ENCODE data around the gene EHD1.

The EHD1 gene

DNA sequence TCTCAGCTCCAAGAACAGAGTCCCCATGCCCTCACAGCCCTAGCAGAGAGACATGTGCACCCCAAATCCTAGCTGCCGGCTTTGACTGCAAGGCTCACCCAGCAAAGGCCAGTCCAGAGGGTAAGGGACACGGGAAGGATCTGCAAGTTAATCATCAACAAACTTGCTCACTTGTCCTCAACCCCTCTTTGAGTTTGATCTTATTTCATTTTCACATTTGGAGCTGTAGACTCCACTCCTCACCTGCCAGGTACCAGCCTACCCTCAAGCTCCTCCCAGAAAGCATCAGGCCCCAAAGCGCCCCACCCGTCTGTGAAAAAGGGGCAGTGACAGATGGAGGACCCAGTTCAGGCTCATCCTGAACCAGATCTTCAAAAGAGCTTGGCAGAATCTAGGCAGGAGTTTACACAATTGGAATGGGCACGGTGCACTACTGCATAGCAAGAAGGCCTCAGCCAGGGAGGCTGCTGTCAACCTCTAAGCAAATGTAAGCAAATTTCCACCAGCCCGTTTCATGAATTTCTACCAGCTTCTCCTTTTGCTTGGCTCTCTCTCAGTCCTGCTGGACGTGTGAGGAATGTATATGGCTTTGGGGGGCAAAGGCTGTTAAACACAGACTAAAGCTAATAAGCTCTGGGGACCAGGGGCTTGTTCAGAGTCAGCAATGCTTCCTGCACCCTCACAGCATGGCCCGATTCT lies 5.5 kb downstream of the EHD1 start:
- no peak for DNase-seq (ENCODE audit: low read depth)

GRCh38 chr11:64871492-64871891 lies 6.9 kb downstream of the EHD1 start:
- no peak for DNase-seq (ENCODE audit: low read depth)

- DNase-seq (ENCODE audit: low read depth): no peak
These were observed 7.4 kb downstream of the EHD1 start for GRCh38 chr11:64870893-64871466.

GRCh38 chr11:64870176-64870892 lies 8.1 kb downstream of the EHD1 start:
- DNase-seq (ENCODE audit: low read depth): no peak

DNA sequence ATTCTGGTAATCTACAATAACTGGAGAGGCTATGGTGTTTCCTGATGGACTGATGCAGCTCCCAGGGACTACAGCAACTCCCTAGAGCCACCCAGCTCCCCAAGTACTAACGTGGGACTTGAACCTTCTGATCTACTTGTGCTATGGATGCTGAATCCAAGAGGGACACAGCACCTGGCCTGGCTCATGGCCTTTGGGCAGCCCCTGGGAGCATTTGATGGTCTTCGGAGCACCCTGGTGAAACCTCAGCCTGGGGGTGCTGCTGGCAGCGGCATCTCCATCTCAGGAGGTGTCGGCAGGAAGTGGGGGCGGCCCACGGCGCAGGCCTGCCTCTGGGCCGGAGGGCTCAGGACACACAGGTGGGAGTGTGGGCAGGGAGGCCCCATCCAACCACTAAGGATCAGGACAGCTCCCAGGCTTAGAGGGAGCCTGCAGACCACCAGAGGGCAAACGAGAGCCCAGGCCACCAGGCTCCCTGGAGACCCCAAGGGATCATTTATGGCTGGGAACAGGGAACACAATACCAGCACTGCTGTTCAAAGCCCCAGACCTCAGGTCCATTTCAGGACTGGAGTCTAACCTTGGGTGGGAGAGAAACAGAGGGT lies 8.7 kb downstream of the EHD1 start:
- no peak for DNase-seq (ENCODE audit: low read depth)

GRCh38 chr11:64868904-64869570 lies 9.4 kb downstream of the EHD1 start:
- DNase-seq (ENCODE audit: low read depth): no peak

DNA sequence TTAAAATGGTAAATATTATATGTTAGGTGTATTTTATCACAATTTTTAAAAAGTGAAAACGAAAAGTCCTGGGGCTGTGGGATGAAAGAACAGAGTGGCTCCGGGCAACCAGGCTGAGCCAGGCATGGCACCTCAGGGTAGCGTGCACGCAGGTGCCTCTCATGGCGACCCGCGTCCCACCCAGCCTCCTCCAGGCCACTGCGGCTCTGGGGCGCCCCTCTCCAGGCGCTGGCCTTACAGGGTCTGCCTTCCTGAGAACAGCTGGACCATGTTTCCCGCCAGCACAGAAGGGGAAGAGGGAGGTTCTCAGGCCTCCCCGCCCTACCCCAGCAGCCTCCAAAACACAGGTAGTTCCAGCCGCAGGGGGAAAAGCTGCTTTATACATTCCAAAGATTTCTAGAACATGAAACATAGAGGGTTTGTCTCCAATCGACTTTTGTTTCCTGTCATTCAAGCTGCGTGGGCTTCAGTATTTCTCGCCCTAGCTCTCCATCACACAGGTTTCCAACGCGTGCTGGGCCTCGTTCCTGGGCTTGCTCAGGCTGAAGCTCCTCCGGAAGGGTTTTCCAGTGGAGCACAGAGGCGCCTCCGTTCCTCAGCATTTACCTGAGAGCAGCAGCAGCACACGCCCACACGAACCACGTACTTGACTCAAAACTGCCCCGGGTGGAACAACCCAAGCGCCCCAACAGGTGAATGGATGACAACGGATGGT lies 10.5 kb downstream of the EHD1 start:
- no peak for DNase-seq (ENCODE audit: low read depth)

- no peak for DNase-seq (ENCODE audit: low read depth)
These were observed 12.3 kb downstream of the EHD1 start for GRCh38 chr11:64866173-64866491.

DNA sequence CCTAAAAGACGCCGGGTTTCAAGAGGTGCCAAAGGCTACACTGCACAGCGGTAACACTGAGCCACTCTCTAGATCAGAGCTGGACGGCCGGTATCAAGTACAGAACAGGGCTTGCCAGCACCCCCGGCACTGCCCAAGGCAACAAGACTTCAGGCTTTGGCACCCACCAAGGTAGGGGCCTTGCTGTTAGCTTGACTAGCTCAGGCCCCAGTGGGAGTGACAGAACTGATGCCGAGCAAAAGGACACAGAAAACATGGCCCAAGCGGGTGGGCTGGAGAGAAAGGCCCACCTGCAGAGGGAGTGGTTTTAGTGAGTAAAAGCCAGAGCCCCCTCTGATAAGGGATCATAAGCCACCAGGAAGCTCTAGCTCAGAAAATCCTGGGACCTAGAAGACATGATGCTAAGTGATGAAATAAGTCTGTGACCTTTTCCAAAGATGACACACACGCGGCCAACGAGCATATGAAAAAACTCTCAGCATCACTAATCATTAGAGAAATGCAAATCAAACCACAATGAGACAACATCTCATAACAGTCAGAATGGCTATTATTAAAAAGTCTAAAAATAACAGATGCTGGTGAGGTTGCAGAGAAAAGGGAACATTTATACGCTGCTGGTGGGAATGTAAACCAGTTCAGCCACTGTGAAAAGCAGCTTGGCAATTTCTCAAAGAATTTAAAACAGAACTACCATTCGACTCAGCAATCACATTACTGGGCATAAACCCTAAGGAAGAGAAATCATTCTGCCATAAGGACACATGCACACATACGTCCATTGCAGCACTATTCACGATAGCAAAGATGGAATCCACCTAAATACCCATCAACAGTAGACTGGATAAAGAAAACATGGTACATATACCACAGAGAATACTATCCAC lies 12.9 kb downstream of the EHD1 start:
- no peak for DNase-seq (ENCODE audit: low read depth)

GRCh38 chr11:64864473-64865285 lies 13.7 kb downstream of the EHD1 start:
- DNase-seq (ENCODE audit: low read depth): no peak

GRCh38 chr11:64864135-64864472 lies 14.3 kb downstream of the EHD1 start:
- DNase-seq (ENCODE audit: low read depth): no peak

- no peak for DNase-seq (ENCODE audit: low read depth)
These were observed 14.9 kb downstream of the EHD1 start for GRCh38 chr11:64863391-64864060.

DNA sequence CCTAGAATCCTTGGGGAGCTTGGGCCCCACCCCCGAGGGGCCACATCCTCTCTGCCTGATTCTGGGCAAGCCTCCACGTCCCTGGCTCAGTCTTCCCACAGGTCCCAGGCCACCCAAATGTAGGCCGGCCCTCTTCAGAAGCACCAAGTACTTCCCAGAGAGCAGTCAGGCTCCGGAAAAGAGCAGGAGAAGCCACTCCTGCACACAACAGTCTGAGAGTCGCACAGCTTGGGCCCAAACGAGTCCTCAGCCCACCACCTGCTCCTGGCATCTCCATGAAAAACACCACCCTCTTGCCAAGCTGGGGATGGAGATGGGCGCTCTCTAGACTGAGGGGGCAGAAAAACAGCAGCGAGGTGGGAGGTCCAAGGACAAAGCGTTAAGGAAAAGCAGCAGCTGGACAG lies 15.4 kb downstream of the EHD1 start:
- no peak for DNase-seq (ENCODE audit: low read depth)

GRCh38 chr11:64861227-64861975 lies 17.0 kb downstream of the EHD1 start:
- DNase-seq (ENCODE audit: low read depth): no peak

DNA sequence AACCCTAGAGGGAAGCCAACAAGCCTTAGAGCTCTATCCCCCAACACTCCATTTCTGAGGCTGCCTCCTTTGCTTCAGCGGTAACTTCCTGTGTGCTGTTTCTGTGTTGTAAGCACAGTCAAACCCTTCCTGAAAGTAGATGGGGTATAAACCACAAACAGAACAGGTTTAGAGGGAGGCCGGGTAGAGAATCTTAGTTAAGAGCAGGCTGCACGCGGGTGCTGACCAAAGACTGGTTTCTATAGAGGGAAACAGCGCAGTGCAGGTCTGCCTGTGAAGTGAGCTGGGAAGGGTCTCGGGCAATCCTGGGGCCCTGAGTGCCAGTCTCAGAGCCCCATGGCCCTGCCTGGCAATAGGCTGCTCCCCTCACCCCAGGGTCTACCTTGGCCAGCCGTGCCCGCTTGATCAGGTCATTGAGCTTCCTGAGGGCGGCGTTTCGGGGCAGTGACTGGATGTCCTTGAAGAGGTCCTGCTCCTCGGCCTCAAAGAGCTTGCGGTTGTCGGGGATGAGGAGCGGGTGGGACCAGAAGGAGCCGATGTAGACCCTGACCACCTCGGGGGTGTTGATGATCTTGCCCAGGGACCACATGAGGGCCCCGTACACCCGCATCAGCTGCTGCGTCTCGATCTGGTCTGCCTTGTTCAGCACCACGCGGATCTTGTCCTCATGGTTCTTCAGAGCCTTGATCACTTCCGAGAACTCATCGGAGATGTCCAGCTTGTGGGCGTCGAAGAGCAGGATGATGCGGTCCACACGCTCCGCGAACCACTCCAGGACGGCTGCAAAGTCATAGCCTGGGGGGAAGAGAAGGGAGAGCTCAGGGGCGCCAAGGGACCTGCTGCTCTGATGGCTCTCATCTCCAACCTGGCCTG lies 18.6 kb downstream of the EHD1 start:
- DNase-seq (ENCODE audit: low read depth): no peak

GRCh38 chr11:64858467-64859263 lies 19.8 kb downstream of the EHD1 start:
- DNase-seq (ENCODE audit: low read depth): no peak

DNA sequence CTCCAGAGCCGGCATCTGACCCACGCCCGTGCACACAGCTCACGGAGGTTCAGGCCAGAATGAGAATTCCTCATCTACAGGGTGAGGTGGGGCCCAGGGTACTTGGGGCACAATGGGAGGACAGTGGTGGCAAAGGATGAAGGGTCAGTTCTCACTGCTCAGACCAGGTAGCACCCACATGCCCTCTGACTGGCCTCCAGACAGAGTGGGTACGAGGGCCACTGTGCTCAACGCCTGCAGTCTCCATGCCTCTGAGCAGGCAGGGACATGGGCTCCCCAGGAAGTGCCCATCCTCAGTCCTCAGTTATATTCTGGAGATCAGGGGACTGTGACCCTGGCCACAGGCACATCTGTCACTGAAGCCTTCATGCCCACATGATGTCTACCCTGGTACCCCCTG lies 20.9 kb downstream of the EHD1 start:
- no peak for DNase-seq (ENCODE audit: low read depth)

All from activated gamma-delta T cell treated with anti-CD3 and anti-CD28 coated beads, Interleukin-2, amount 50 U/mL, for 16 hours (primary cell).